GM23248 (cell line): ENCODE measurements around the gene ZBTB34.

Source experiments
- EZH2 ChIP-seq: fragments of 200-600 bp; sonication (generic); IDR thresholded peaks from 2 replicates; pipeline ENCODE4 v1.6.1; 2018; ENCODE audit warnings: antibody characterized with exemption, mild to moderate bottlenecking; ENCODE audit not compliant: insufficient read depth, poor library complexity, severe bottlenecking
- EZH2phosphoT487 ChIP-seq: fragments of 200-600 bp; sonication (generic); IDR thresholded peaks from 2 replicates; pipeline ENCODE4 v1.6.1; 2018; ENCODE audit warnings: antibody characterized with exemption, moderate library complexity, mild to moderate bottlenecking, low read depth; ENCODE audit not compliant: insufficient read depth

DNA sequence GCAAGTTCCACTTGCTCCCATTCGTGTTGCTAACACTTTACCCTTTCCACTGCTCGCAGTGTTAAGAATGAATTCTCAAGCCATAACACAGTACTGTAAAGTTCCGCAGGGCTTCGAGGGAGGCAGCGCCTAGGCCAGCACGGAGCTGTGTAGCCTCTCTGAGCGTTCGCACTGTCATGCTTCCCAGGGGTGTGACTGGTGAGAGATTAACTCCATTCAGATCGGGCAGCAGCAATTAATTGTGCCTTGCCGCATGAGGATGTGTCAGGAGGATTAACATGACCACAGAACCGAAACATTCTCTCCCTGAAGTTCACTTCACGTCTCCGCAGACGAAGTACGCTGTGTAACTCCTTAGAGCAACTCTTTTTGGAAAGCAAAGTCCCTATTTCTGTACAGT lies 23.2 kb downstream of the ZBTB34 start:
- TF ChIP-seq EZH2 (no peak), EZH2phosphoT487 (no peak)
